ENCODE data around the gene ALKBH5.

DNA sequence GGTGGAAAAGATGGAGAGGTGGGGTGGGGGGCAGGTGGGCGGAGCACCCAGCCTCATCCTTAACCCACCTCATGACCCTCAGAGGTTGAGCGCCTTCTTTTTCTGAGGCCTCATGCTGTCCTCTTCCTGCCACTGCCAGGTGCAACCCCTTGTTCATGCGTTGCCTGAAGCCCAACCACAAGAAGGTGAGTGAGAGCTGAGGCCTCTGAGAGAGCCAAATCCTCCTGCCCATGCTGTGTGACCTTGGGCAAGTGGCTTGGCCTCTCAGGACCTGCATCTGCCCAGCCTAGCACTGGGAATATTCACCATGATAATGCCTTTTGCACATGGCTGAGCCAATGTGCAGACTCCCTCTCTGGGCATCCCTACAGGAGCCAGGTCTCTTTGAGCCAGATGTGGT is 43.0 kb upstream of the ALKBH5 start:
- no peak for TF ChIP-seq RAD21 (IDR thresholded peaks at IDR 0.05; ENCODE audit: low read depth)
- no peak for TF ChIP-seq ZNF274 (IDR thresholded peaks at IDR 0.05; ENCODE audit: low read depth, low read length)
- no peak for TF ChIP-seq CBX3 (IDR thresholded peaks at IDR 0.05; ENCODE audit: low read depth)
- TF ChIP-seq JUND (IDR thresholded peaks at IDR 0.05), result no peak
- TF ChIP-seq, protein P1, sequence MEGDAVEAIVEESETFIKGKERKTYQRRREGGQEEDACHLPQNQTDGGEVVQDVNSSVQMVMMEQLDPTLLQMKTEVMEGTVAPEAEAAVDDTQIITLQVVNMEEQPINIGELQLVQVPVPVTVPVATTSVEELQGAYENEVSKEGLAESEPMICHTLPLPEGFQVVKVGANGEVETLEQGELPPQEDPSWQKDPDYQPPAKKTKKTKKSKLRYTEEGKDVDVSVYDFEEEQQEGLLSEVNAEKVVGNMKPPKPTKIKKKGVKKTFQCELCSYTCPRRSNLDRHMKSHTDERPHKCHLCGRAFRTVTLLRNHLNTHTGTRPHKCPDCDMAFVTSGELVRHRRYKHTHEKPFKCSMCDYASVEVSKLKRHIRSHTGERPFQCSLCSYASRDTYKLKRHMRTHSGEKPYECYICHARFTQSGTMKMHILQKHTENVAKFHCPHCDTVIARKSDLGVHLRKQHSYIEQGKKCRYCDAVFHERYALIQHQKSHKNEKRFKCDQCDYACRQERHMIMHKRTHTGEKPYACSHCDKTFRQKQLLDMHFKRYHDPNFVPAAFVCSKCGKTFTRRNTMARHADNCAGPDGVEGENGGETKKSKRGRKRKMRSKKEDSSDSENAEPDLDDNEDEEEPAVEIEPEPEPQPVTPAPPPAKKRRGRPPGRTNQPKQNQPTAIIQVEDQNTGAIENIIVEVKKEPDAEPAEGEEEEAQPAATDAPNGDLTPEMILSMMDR (IDR thresholded peaks at IDR 0.05 in 2 of 3, conservative IDR thresholded peaks at IDR 0.05 in 1 of 3; ENCODE audit: borderline replicate concordance in 1 of 3, insufficient read depth in 1 of 3, low read depth in 2 of 3, low read length in 2 of 3), result no peak
- TF ChIP-seq EZH2 (IDR thresholded peaks at IDR 0.05), result no peak
- TF ChIP-seq, protein P2, sequence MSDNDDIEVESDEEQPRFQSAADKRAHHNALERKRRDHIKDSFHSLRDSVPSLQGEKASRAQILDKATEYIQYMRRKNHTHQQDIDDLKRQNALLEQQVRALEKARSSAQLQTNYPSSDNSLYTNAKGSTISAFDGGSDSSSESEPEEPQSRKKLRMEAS (IDR thresholded peaks at IDR 0.05), result no peak
- no peak for TF ChIP-seq POLR2A (IDR thresholded peaks at IDR 0.05; ENCODE audit: borderline replicate concordance, extremely low read depth, insufficient read depth, insufficient read length)
- TF ChIP-seq CEBPB (IDR thresholded peaks at IDR 0.05; ENCODE audit: low read depth), result no peak
- no peak for TF ChIP-seq EZH2phosphoT487 (IDR thresholded peaks at IDR 0.05; ENCODE audit: borderline replicate concordance)
- TF ChIP-seq, protein P3, sequence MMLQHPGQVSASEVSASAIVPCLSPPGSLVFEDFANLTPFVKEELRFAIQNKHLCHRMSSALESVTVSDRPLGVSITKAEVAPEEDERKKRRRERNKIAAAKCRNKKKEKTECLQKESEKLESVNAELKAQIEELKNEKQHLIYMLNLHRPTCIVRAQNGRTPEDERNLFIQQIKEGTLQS (IDR thresholded peaks at IDR 0.05), result no peak
- no peak for TF ChIP-seq SIN3A (IDR thresholded peaks at IDR 0.05; ENCODE audit: low read depth)
- no peak for TF ChIP-seq SP1 (IDR thresholded peaks at IDR 0.05; ENCODE audit: low read depth)
